Lung (tissue), 12 donors: ENCODE measurements around the gene FBXO34. TPM values are rescaled to one million over a fixed set of nuclear protein-coding genes. Genes with fewer than 3 reads are reported as not detected.

ENCODE experiments used
- ATAC-seq: fragments of 200-7000 bp; cut with Tn5 transposase; one replicate; pipeline ENCODE4 v1.9.1; 2020; ENCODE audit warnings: moderate number of reproducible peaks; ENCODE audit not compliant: insufficient read depth, low FRiP score
- DNase-seq, 3 donors: peaks; one replicate each; pipeline ENCODE4 v3.0.0-alpha.2; 2013 to 2017
- H3K27ac ChIP-seq, 2 donors: one replicate each; pipeline ENCODE4 v1.5.1; 2013; ENCODE audit warnings: mild to moderate bottlenecking in 2 of 2, moderate library complexity in 2 of 2, control low read depth in 1 of 2, inconsistent platforms in 1 of 2, low read depth in 1 of 2, low read length in 1 of 2
- H3K27me3 ChIP-seq, 3 donors: one replicate each; pipeline ENCODE4 v1.5.1; 2013; ENCODE audit warnings: low read length in 2 of 3; ENCODE audit not compliant: control insufficient read depth in 3 of 3, insufficient read depth in 3 of 3
- H3K36me3 ChIP-seq, 4 donors: one replicate each; pipeline ENCODE4 v1.5.1; 2013; ENCODE audit warnings: low read length in 4 of 4, mild to moderate bottlenecking in 1 of 4, moderate library complexity in 1 of 4; ENCODE audit not compliant: control insufficient read depth in 4 of 4, insufficient read depth in 4 of 4
- H3K4me1 ChIP-seq, 5 donors: one replicate each; pipeline ENCODE4 v1.5.1; 2013; ENCODE audit warnings: low read length in 5 of 5, mild to moderate bottlenecking in 2 of 5, moderate library complexity in 1 of 5; ENCODE audit not compliant: control insufficient read depth in 5 of 5, insufficient read depth in 5 of 5
- H3K4me3 ChIP-seq: one replicate; pipeline ENCODE4 v1.5.1; 2013; ENCODE audit warnings: mild to moderate bottlenecking, control low read depth, moderate library complexity
- H3K9ac ChIP-seq, 2 donors: one replicate each; pipeline ENCODE4 v1.5.1; 2013; ENCODE audit warnings: low read length in 2 of 2, control low read depth in 1 of 2; ENCODE audit not compliant: insufficient read depth in 1 of 2
- H3K9me3 ChIP-seq, 4 donors: one replicate each; pipeline ENCODE4 v1.5.1; 2013; ENCODE audit warnings: low read length in 3 of 4, mild to moderate bottlenecking in 1 of 4, moderate library complexity in 1 of 4; ENCODE audit not compliant: control insufficient read depth in 4 of 4, insufficient read depth in 3 of 4
- CTCF ChIP-seq: IDR thresholded peaks from 2 replicates; pipeline ENCODE4 v1.5.1; 2012; ENCODE audit warnings: mild to moderate bottlenecking; ENCODE audit errors: control extremely low read depth, extremely low read depth
- WGBS, 2 donors: extraction: QIAGEN DNeasy Blood & Tissue Kit; methylation state at CpG; one replicate each; pipeline ENCODE4 v1.1.7; 2013; 5-methylcytosine and 5-hydroxymethylcytosine counted together
- polyA plus RNA-seq, 2 donors: library from polyadenylated mRNA; stranded (reverse); fragments of 200-250 nt; gene quantifications; one replicate each; pipeline ENCODE4 v1.2.1, GENCODE V29; 2013
- total RNA-seq, 2 donors: library from RNA; depleted of rRNA in 1 of 2; stranded (reverse); fragments of >200 nt in 1 of 2; gene quantifications; one replicate each; pipeline ENCODE4 v1.2.1, GENCODE V29; 2014 to 2021
- donor health status: control.
- donor health status: control.
- donor health status: Bipolar disorder and iron deficiency.
- donor health status: healthy.
- donor health status: DM: yes; HTN: yes; CAD: no.

The FBXO34 gene
- total and polyA plus RNA-seq, 4 donors = 14.0 to 59.4 (median 22.2) TPM

DNA sequence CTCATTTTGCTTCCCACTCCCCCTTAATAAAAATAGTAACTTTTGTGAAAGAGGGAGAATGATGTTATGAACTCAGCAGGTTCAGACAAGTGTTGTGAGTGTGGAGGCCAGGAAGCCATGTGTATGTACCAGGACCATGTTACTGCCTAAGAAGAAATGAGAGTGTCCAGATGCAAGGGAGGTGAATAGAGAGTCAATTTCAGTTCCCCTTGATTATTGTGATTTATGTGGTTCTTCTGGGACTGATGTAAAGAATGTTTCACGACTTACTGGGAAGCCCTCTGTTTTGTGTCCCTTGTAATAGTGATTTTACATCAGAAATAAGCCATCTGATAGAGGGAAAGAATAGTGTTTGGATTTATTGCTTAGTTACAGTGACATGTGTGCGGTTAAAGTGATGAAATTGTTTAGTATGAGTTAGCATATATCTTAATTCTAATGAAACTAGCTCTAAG is 32.5 kb downstream of the FBXO34 start:
- no peak overlapping the region for H3K4me3 ChIP-seq
- no peaks in the 10 kb centered on the region for H3K9me3 ChIP-seq
- peaks cover 0 to 3% (median under 1%) of the 10 kb centered on the region in 4 donors for H3K36me3 ChIP-seq
- no peak for TF ChIP-seq CTCF
- peaks cover 0 to 16% (median 4%) of the 10 kb centered on the region in 5 donors for H3K4me1 ChIP-seq
- ATAC-seq = no peak
- DNase-seq = no peak
- H3K9ac ChIP-seq = no peak overlapping the region
- H3K27ac ChIP-seq = peak overlapping the region in 1 of 2 donors; percentile 33
- WGBS, 2 donors = 41 to 52% methylated on average over 2 of the region's 2 CpGs
- no peaks in the 10 kb centered on the region for H3K27me3 ChIP-seq

GRCh38 chr14:55306938-55307589 is 35.8 kb downstream of the FBXO34 start:
- H3K27ac ChIP-seq = no peak overlapping the region
- 47 to 75% methylated on average over 5 of the region's 5 CpGs for WGBS, 2 donors
- no peak for TF ChIP-seq CTCF
- H3K9ac ChIP-seq = no peak overlapping the region
- H3K9me3 ChIP-seq = peaks cover 0 to 4% (median 0%) of the 10 kb centered on the region in 4 donors
- H3K4me3 ChIP-seq = no peak overlapping the region
- H3K36me3 ChIP-seq = peaks cover 0 to 1% (median under 1%) of the 10 kb centered on the region in 4 donors
- ATAC-seq = no peak
- DNase-seq = peak in 1 of 3 donors; percentile 19
- peaks cover 0 to 24% (median 4%) of the 10 kb centered on the region in 5 donors for H3K4me1 ChIP-seq
- no peaks in the 10 kb centered on the region for H3K27me3 ChIP-seq

- no peak for DNase-seq
- Histone ChIP-seq H3K27ac (peak overlapping the region in 1 of 2 donors; percentile 1), H3K27me3 (no peaks in the 10 kb centered on the region), H3K36me3 (peaks cover 0 to 10% (median 2%) of the 10 kb centered on the region in 4 donors), H3K9me3 (peaks cover 0 to 10% (median 3%) of the 10 kb centered on the region in 4 donors), H3K9ac (no peak overlapping the region), H3K4me1 (peaks cover 0 to 14% (median 4%) of the 10 kb centered on the region in 5 donors), H3K4me3 (no peak overlapping the region)
- no peak for TF ChIP-seq CTCF
- 73 to 78% methylated on average over 2 of the region's 2 CpGs for WGBS, 2 donors
- no peak for ATAC-seq
Observed at GRCh38 chr14:55309154-55309553, 37.9 kb downstream of the FBXO34 start.
